CD4-positive, CD25-positive, alpha-beta regulatory T cell (primary cell): ENCODE results near the gene ERF. TPM values are rescaled to one million over a fixed set of nuclear protein-coding genes. Genes with fewer than 3 reads are reported as not detected.

ENCODE experiments used
- ATAC-seq, 2 donors: fragments of 150-1000 bp; cut with Tn5 transposase; one replicate each; pipeline ENCODE4 v1.10.0; 2021; ENCODE audit warnings: low read depth in 2 of 2, moderate number of reproducible peaks in 2 of 2, moderate library complexity in 1 of 2
- DNase-seq, 3 donors: peaks; one replicate each; pipeline versions ENCODE4 v3.0.0 to v3.0.0-alpha.2; 2012 to 2022; ENCODE audit warnings: mixed read lengths in 1 of 3
- H3K27ac ChIP-seq: one replicate; pipeline ENCODE4 v1.7.0; 2013; ENCODE audit warnings: mild to moderate bottlenecking, low read length; ENCODE audit not compliant: insufficient read depth, poor library complexity, severe bottlenecking
- H3K27me3 ChIP-seq: one replicate; pipeline ENCODE4 v1.7.0; 2013; ENCODE audit warnings: low read length; ENCODE audit not compliant: control insufficient read depth, insufficient read depth
- H3K36me3 ChIP-seq: one replicate; pipeline ENCODE4 v1.7.0; 2013; ENCODE audit warnings: mild to moderate bottlenecking, low read length, moderate library complexity; ENCODE audit not compliant: control insufficient read depth, insufficient read depth
- H3K4me1 ChIP-seq: 2 replicates; pipeline ENCODE4 v1.7.0; 2013; ENCODE audit warnings: mild to moderate bottlenecking, low read length; ENCODE audit not compliant: insufficient read depth, control insufficient read depth, poor library complexity, severe bottlenecking
- H3K4me3 ChIP-seq: one replicate; pipeline ENCODE4 v1.7.0; 2013; ENCODE audit warnings: low read depth, mild to moderate bottlenecking, low read length, moderate library complexity
- H3K9me3 ChIP-seq, 2 experiments: 1 replicate in 1 of 2; 2 replicates in 1 of 2; pipeline ENCODE4 v1.7.0; 2013; ENCODE audit warnings: low read length in 2 of 2, mild to moderate bottlenecking in 1 of 2, moderate library complexity in 1 of 2; ENCODE audit not compliant: control insufficient read depth in 2 of 2
- H3K27ac Mint-ChIP-seq, 3 donors: one replicate each; pipeline ENCODE4 v1.8.0; 2020 to 2022; ENCODE audit warnings: mild to moderate bottlenecking in 3 of 3, mixed read lengths in 3 of 3, moderate library complexity in 2 of 3
- H3K27me3 Mint-ChIP-seq: one replicate; pipeline ENCODE4 v1.8.0; 2022; ENCODE audit warnings: mild to moderate bottlenecking, mixed read lengths
- H3K36me3 Mint-ChIP-seq: one replicate; pipeline ENCODE4 v1.8.0; 2020; ENCODE audit warnings: mixed read lengths
- H3K4me1 Mint-ChIP-seq, 4 donors: one replicate each; pipeline ENCODE4 v1.8.0; 2020 to 2022; ENCODE audit warnings: mixed read lengths in 4 of 4, mild to moderate bottlenecking in 1 of 4
- H3K4me3 Mint-ChIP-seq, 4 donors: one replicate each; pipeline ENCODE4 v1.8.0; 2020 to 2022; ENCODE audit warnings: mild to moderate bottlenecking in 4 of 4, mixed read lengths in 4 of 4, moderate library complexity in 3 of 4
- H3K9me3 Mint-ChIP-seq, 7 donors: one replicate each; pipeline ENCODE4 v1.8.0; 2020 to 2022; ENCODE audit warnings: mixed read lengths in 7 of 7, mild to moderate bottlenecking in 3 of 7, moderate library complexity in 2 of 7
- polyA plus RNA-seq, 4 donors: library from polyadenylated mRNA; unstranded; fragments of 300-500 nt; fragmentation: Illumina TruSeq; gene quantifications; one replicate each; pipeline ENCODE4 v1.2.3, GENCODE V29; 2021
- total RNA-seq: library from RNA; stranded (reverse); gene quantifications from one replicate; pipeline ENCODE4 v1.2.3, GENCODE V29; 2022

ERF gene
- total and polyA plus RNA-seq, 5 donors from 2014 or later, result 1.4 to 96.4 (median 3.8) TPM

- Mint-ChIP-seq H3K27ac (peak overlapping the region in 2 of 3 donors; percentile 69 to 92), H3K27me3 (peaks cover 5% of the 10 kb centered on the region), H3K9me3 (no peaks in the 10 kb centered on the region), H3K36me3 (no peaks in the 10 kb centered on the region), H3K4me3 (peak overlapping the region in 2 of 4 donors; percentile 48 to 96), H3K4me1 (peaks cover 0 to 23% (median 17%) of the 10 kb centered on the region in 4 donors)
- Histone ChIP-seq H3K36me3 (peaks cover 34% of the 10 kb centered on the region), H3K4me3 (no peak overlapping the region), H3K27ac (peak overlapping the region; percentile 78), H3K9me3 (no peaks in the 10 kb centered on the region), H3K27me3 (no peaks in the 10 kb centered on the region), H3K4me1 (peaks cover 42% of the 10 kb centered on the region)
- ATAC-seq (no peak), DNase-seq (no peak)
Measured at GRCh38 chr19:42285988-42286348, 31.0 kb upstream of the ERF start.

- Histone ChIP-seq H3K36me3 (peaks cover 34% of the 10 kb centered on the region), H3K4me3 (peak overlapping the region; percentile 60), H3K9me3 (no peaks in the 10 kb centered on the region), H3K4me1 (peaks cover 42% of the 10 kb centered on the region), H3K27ac (peak overlapping the region; percentile 78), H3K27me3 (no peaks in the 10 kb centered on the region)
- H3K4me1 Mint-ChIP-seq, result peaks cover 0 to 23% (median 17%) of the 10 kb centered on the region in 4 donors
- peaks cover 5% of the 10 kb centered on the region for H3K27me3 Mint-ChIP-seq
- H3K27ac Mint-ChIP-seq, result peak overlapping the region; percentile 92 to 98 (median 97)
- no peaks in the 10 kb centered on the region for H3K36me3 Mint-ChIP-seq
- peak overlapping the region; percentile 48 to 96 (median 84) for H3K4me3 Mint-ChIP-seq
- DNase-seq, result no peak
- no peaks in the 10 kb centered on the region for H3K9me3 Mint-ChIP-seq
- no peak for ATAC-seq
Measured at GRCh38 chr19:42285541-42285941, 30.6 kb upstream of the ERF start.

GRCh38 chr19:42284591-42285341 is 29.8 kb upstream of the ERF start:
- H3K36me3 Mint-ChIP-seq, result no peaks in the 10 kb centered on the region
- H3K27ac ChIP-seq, result peak overlapping the region; percentile 78
- peaks cover 28% of the 10 kb centered on the region for H3K36me3 ChIP-seq
- H3K4me3 ChIP-seq, result peak overlapping the region; percentile 60
- no peaks in the 10 kb centered on the region for H3K9me3 Mint-ChIP-seq
- H3K9me3 ChIP-seq, result no peaks in the 10 kb centered on the region
- H3K4me1 Mint-ChIP-seq, result peaks cover 0 to 25% (median 17%) of the 10 kb centered on the region in 4 donors
- H3K4me3 Mint-ChIP-seq, result peak overlapping the region; percentile 74 to 96 (median 88)
- peak in 1 of 3 donors; percentile 33 for DNase-seq
- peaks cover 46% of the 10 kb centered on the region for H3K4me1 ChIP-seq
- peak overlapping the region; percentile 97 to 98 (median 97) for H3K27ac Mint-ChIP-seq
- H3K27me3 Mint-ChIP-seq, result peaks cover 5% of the 10 kb centered on the region
- ATAC-seq, result no peak
- no peaks in the 10 kb centered on the region for H3K27me3 ChIP-seq

GRCh38 chr19:42284066-42284501 is 29.2 kb upstream of the ERF start:
- Mint-ChIP-seq H3K4me1 (peaks cover 4 to 31% (median 23%) of the 10 kb centered on the region in 4 donors), H3K9me3 (no peaks in the 10 kb centered on the region), H3K27ac (no peak overlapping the region), H3K27me3 (peaks cover 5% of the 10 kb centered on the region), H3K4me3 (no peak overlapping the region), H3K36me3 (no peaks in the 10 kb centered on the region)
- Histone ChIP-seq H3K4me3 (no peak overlapping the region), H3K27ac (peak overlapping the region; percentile 65), H3K27me3 (no peaks in the 10 kb centered on the region), H3K9me3 (no peaks in the 10 kb centered on the region), H3K36me3 (peaks cover 22% of the 10 kb centered on the region), H3K4me1 (peaks cover 53% of the 10 kb centered on the region)
- DNase-seq (peak; percentile 83 to 91 (median 83)), ATAC-seq (peak; percentile 32 to 35)

GRCh38 chr19:42283188-42284065 is 28.5 kb upstream of the ERF start:
- peaks cover 4 to 38% (median 26%) of the 10 kb centered on the region in 4 donors for H3K4me1 Mint-ChIP-seq
- ATAC-seq (peak; percentile 69 to 75), DNase-seq (peak; percentile 95)
- Histone ChIP-seq H3K4me3 (peak overlapping the region; percentile 78), H3K36me3 (peaks cover 15% of the 10 kb centered on the region), H3K27me3 (no peaks in the 10 kb centered on the region), H3K27ac (peak overlapping the region; percentile 91), H3K9me3 (no peaks in the 10 kb centered on the region), H3K4me1 (peaks cover 58% of the 10 kb centered on the region)
- H3K27me3 Mint-ChIP-seq, result peaks cover 5% of the 10 kb centered on the region
- H3K4me3 Mint-ChIP-seq, result no peak overlapping the region
- no peaks in the 10 kb centered on the region for H3K9me3 Mint-ChIP-seq
- no peaks in the 10 kb centered on the region for H3K36me3 Mint-ChIP-seq
- H3K27ac Mint-ChIP-seq, result no peak overlapping the region

- Mint-ChIP-seq H3K27ac (no peak overlapping the region), H3K4me3 (peak overlapping the region in 1 of 4 donors; percentile 82), H3K36me3 (no peaks in the 10 kb centered on the region), H3K27me3 (peaks cover 5% of the 10 kb centered on the region), H3K9me3 (no peaks in the 10 kb centered on the region), H3K4me1 (peaks cover 4 to 42% (median 28%) of the 10 kb centered on the region in 4 donors)
- Histone ChIP-seq H3K36me3 (peaks cover 9% of the 10 kb centered on the region), H3K9me3 (no peaks in the 10 kb centered on the region), H3K27ac (peak overlapping the region; percentile 91), H3K4me1 (peaks cover 58% of the 10 kb centered on the region), H3K4me3 (peak overlapping the region; percentile 78), H3K27me3 (no peaks in the 10 kb centered on the region)
- no peak for DNase-seq
- no peak for ATAC-seq
Measured at GRCh38 chr19:42282819-42283187, 27.9 kb upstream of the ERF start.

GRCh38 chr19:42281827-42282762 is 27.2 kb upstream of the ERF start:
- H3K4me3 Mint-ChIP-seq, result peak overlapping the region in 2 of 4 donors; percentile 2 to 82
- Histone ChIP-seq H3K27me3 (no peaks in the 10 kb centered on the region), H3K9me3 (no peaks in the 10 kb centered on the region), H3K36me3 (peaks cover 2% of the 10 kb centered on the region), H3K4me1 (peaks cover 59% of the 10 kb centered on the region), H3K27ac (peak overlapping the region; percentile 91), H3K4me3 (peak overlapping the region; percentile 37)
- no peak for ATAC-seq
- H3K27me3 Mint-ChIP-seq, result peaks cover 5% of the 10 kb centered on the region
- no peak overlapping the region for H3K27ac Mint-ChIP-seq
- H3K36me3 Mint-ChIP-seq, result no peaks in the 10 kb centered on the region
- peaks cover 4 to 39% (median 30%) of the 10 kb centered on the region in 4 donors for H3K4me1 Mint-ChIP-seq
- no peaks in the 10 kb centered on the region for H3K9me3 Mint-ChIP-seq
- no peak for DNase-seq
